GM21526 (cell line): ENCODE data around the gene USF2.

ENCODE experiments used
- ATAC-seq: cut with Tn5 transposase; IDR thresholded peaks from one replicate; pipeline ENCODE4 v1.9.1; 2021; ENCODE audit warnings: moderate library complexity; ENCODE audit not compliant: unreplicated experiment, low FRiP score

USF2 gene

DNA sequence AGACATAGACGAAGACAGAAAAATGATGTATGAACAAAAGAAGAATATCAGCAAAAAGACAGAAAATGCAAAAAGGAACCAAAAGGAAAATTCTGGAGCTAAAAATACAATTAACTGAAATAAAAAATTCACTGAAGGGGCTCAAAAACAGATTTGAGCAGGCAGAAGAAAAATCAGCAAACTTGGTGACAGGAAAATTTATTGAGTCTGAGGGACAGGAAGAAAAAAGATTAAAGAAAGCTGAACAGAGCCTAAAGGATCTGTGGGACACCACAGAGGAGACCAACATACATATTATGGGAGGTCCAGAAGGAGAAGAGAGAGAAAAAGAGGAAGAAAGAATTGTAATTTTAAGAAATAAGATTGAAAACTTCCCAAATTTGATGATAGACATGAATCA is 27.3 kb upstream of the USF2 start:
- no peak for ATAC-seq

DNA sequence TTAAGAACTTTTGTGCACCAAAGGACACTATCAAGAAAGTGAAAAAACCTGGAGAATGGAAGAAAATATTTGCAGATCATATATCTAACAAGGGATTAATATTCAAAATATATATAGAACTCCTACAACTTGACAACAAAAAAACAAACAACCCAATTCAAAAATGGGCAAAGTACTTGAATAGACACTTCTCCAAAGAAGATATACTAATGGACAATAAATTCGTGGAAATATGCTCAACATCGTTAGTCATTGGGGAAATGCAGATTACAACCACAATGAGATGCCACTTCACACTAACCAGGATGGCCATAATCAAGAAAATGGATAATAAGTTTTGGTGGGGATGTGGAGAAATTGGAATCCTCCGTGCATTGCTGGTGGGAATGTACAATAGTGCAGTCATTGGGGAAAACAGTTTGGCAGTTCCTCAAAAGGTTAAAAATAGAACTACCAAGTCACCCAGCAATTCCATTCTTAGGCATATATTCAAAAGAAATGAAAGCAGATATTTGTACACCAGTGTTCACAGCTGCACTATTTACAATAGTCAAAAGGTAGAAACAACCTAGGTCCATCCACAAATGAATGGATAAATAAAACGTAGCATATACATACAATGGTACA is 22.2 kb upstream of the USF2 start:
- ATAC-seq = no peak

DNA sequence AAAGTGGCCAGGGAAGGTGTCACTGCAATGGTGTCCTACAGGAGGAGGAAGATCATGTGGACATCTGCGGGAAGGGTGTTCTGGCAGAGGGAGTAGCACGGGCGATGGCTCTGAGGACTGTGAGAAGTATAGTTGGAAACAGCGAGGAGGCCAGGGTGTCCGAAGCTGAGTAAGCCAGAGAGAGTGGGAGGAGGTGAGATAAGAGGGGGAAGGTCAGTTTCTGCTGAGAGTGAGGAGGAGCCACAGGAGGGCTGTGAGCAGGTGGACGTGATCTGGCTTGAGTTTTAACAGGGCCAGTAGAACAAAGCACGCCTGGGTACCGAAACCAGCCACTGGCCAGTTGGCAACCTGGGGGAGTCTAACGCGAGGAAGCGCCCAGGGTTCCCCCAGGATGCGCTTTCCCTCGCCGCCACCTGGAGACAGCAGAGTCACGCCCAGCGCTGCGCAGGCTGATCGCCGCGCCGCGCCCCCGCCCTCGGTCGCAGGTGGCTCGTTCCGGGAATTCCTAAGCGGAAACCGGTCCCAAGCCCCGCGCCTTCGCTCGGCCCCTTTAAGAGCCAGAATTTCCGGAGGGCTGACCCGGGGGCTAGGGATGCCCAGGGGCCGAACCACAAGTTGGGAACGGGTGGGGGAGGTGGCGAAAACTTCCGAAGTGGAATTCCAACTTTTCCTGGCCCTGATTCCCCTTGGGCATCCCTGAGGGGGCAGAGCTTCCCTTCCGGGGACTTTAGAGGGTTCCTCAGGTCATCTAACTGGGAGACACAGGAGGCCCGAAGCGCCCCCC is 21.0 kb upstream of the USF2 start:
- ATAC-seq = no peak

DNA sequence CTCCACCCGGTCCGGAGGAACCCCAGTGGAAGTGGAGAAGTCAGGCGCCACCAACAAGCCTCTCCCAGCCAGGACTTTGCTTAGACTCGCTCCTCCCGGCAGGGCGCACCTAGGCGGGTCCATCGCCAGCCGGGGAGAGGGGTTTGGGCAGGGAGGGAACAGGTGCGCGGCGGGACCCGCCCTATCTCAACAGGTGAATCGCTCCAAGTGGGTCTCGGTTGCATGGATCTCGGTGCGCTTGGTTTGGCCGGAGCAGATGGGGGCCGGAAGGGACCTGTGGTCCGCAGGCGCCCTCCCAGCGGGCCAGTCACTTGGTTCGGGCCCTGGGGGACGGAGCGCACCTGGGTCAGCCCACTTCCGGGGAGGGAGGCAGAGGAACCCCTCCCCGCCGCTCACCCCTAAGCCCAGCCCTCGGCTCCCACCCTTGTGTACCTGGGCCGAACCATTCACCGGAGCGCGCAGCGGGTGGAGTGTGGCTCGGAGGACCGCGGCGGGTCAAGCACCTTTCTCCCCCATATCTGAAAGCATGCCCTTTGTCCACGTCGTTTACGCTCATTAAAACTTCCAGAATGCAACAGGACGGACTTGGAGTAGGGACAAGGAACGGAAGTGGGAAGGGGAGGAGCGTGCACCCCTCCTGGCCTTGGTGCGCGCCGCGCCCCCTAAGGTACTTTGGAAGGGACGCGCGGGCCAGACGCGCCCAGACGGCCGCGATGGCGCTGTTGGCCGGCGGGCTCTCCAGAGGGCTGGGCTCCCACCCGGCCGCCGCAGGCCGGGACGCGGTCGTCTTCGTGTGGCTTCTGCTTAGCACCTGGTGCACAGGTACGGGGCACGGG is 20.2 kb upstream of the USF2 start, which contains the start of gene LSR:
LSR (plus strand) TSS at position 693 of the 836 bp plus-strand sequence; CDS start at position 714, 21 bp downstream.
- ATAC-seq = peak; percentile 76

DNA sequence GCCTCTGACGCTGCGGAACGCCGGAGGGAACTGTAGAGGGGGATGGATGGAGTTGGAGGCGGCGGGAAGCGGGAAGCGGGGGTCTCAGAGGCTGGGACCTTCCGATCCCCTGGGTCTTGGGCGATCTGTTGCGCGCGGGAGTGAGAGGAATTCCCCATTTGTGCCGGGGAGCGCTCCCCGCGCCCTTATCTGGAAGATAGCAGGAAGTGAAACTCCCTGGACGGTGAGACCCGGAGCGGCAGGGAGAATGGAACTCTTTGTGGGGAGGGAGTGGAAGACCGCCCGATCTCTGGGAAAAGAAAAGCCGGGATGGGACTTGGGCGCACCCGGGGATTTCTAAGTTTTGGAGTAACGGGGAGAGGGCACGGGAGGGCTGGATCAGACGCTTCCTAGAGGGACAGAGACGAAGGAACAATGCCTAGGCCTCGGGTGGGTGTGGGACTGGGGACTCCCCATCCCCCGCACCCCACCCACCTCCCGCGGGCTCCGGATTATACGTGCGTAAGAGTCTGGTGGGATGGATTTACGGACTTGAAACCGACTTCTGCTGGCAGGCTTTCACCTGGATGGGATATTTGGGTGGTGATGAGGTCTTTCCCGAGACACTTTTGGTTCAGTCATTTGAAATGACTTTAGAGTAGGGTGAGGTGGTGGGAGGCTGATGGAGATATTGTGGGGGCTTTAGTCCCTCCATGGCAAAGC is 19.5 kb upstream of the USF2 start:
- no peak for ATAC-seq

DNA sequence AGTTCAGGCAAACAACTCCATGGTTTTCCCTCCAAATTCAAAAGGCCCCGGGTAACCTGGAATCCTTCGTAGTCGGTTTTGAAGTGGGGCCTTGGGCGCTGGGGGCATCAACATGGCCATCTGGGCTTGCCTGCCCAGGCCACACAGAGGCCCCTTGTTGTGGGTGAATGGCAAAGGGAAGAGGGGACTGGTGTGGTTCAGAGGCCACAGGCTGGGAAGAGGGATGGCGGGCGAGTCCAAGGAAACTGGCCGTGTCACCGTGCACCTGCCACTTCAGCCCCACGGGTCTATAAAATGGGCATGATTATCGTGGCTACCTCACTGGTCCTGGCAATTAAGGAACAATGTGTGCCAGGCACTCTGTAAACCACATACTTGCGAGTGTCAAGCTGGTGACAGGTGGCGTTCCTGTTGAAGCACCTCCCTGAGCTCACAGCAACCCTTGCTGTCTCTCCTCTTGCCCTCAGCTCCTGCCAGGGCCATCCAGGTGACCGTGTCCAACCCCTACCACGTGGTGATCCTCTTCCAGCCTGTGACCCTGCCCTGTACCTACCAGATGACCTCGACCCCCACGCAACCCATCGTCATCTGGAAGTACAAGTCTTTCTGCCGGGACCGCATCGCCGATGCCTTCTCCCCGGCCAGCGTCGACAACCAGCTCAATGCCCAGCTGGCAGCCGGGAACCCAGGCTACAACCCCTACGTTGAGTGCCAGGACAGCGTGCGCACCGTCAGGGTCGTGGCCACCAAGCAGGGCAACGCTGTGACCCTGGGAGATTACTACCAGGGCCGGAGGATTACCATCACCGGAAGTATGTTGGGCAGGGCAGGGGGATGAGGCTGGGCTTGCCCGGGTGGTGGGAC is 18.7 kb upstream of the USF2 start:
- ATAC-seq = no peak

DNA sequence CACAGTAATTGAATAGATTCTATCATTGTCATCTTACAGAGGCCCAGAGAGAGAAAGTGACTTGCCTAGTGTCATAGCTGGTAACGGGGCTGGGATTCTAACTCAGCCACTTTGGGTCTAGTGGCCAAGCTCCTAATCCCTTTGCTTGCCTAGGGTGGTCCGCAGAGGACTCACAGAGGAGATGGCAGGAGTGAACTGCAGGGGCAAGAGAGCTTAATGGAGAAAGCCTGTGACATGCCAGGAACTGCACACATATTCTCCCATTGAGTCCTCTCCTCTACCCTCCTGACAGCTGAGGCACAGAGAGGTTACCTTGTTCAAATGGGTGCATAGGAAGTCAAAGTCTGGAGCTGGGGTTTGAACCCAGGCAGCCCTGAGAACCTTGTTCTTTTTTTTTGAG is 17.3 kb upstream of the USF2 start:
- no peak for ATAC-seq

DNA sequence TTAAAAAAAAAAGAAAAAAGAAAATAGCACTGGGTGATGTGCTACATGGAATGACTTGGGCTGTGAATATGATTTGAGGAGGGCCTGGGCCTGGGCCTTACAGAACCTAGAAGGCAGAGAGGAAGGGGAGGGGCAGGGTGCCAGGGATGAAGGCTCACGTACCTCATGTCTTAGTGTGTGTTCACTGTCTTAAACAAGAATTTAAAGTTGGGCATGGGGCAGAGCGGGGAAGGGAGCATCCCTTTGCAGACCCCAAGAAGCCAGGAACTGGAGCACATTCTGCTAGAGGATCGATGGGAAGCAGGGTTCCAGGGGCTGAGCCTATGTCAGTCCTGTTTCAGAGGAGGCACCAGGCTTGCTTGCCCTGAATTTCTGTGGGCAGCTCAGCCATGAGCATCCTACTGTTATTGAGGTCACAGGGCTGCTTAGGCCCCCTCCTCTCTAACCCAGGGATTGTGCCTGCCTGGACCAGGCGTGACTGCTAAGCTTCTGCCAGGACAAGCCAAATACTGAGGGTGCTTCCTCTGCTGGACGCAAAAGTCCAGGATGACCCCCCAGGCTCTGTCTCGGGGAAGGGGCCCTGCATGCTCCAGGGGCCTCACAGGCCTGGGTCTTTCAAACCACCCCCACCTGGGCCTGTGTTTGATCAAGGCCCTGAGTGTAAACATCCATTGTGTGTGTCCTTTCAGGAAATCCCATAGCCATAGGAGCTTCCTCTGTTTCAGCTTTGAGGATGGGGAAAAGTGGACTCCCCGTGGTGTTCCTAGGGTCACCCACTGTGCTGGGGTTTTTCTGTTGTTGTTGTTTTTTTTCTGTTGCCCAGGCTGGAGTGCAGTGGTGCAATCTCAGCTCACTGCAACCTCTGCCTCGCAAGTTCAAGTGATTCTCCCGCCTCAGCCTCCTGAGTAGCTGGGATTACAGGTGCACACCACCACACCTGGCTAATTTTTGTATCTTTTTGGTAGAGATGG is 15.2 kb upstream of the USF2 start:
- ATAC-seq = no peak

DNA sequence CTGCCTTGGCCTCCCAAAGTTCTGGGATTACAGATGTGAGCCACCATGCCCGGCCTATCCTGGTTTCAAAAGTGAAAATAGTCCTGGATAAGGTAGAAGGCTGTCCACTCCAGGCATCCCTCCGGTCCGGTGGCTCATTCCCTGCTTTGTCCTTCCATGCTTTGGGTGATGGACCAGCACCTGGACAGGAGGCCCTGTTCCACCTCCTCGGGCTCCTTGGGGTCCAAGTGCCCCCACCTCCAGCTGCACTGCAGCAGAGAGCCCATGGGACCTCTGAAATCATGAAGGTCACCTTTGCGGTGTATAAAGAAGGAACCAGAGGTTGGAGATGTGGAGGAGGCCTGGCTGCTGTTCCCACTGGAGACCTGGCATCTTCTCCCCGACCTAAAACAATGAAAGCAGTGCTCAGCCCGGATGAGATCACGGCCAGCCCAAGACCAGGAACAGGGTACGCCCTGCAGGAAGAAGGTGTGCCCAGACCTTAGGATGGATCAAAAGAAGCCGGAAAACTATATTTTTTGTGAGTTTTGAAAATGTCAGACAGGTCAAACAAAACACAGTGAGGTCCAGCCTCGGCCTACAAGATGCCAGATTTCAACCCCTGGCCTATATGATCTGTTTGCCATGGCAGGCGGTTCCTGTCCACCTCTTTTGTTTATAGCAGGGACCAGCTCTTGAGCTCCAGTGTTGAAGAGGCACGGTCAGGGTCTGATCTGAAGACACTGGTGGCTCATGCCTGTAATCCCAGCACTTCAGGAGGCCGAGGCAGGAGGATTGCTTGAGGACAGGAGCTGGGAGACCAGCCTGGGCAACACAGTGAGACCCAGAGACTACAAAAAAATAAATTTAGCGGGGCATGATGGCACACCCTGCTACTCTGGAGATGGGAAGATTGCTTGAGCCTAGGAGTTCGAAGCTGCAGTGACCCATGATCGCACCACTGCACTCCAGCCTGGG is 14.1 kb upstream of the USF2 start:
- ATAC-seq = no peak

DNA sequence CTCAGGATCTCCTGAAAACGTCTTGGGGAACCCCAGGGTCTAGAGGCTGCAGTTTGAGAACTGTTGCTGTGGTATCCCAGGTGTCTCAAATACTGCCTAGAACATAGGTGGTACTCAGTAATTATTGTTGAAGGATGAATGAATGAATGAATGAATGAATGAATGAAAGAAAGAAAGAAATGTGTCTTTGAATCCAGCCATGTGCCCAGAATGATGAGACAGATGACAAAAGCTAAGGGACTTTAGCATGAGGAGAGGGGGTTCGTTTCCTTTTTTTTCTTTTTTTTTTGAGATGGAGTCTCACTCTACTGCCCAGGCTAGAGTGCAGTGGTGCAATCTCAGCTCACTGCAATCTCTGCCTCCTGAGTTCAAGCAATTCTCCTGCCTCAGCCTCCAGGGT is 12.2 kb upstream of the USF2 start:
- no peak for ATAC-seq

DNA sequence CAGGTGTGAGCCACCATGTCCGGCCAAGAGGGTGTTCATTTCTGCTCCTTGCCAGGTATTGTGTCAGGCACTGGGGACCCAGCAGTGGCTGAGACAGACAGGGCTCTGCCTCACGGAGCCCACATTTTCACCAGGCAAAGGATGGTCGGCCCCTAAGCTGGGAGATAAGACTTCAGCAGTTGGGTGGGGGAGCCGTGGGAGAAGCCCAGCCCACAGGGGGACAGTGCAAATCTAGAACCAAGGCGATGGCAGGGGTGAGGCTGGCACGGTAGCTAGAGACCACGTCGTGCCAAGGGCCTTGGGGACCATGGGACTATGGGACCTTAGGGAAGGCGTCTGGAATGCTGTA is 11.7 kb upstream of the USF2 start:
- ATAC-seq = no peak

DNA sequence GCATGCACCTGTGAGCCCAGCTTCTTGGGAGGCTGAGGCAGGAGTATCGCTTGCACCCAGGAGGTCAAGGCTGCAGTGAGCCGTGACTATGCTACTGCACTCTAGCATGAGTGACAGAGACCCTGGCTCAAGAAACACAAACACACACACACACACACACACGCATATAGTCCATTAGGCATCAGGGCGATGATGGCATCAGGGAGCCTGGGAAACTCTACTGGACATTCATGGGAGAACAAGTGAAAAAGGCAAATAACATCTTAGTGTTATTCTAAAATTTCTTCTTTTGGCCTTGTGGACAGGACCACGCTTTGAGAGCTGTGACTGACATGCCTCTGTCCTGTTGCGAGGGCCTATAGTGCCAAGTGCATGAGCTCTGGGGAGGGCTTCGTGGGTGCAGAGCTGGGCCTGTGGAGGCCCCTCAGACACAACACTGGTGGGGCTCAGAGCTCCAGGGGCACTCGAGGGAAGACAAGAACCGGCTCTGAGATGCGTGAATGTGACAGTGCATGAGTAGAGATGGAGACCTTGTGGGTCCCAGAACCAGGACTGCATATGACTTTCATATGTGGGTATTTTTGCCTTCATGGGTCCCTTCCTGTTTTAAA is 8.0 kb upstream of the USF2 start:
- ATAC-seq = no peak

DNA sequence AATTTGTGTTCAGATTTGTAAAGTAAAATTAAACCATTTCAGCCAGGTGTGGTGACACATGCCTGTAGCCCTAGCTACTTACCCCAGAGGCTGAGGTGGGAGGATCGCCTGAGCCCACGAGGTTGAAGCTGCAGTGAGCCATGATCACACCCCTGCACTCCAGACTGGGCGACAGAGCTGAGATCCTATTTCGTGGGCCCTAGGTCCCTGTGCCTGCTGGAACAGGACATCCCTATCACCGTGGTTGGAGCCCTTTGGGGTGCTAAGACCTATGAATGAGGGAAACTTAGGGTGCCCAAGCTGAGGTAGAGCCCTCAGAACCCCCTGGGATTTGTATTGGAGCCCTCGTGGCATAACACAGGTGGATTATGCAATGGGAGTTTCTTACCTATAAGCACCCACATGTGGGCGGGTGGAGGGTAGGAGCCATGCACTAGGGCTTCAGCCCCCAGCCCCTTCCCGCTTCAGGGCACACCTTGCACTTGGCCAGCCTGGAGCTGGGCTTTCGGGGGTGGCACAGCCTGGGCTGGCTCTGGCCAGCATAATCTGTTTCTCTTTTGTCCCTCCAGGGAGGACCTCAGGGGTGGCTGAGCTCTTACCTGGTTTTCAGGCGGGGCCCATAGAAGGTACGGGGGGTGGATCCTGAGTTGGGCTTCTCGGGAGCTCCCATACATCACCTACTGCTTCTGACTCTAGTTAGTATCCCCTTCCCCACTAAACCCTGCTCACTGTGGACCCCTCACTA is 7.2 kb upstream of the USF2 start:
- no peak for ATAC-seq

DNA sequence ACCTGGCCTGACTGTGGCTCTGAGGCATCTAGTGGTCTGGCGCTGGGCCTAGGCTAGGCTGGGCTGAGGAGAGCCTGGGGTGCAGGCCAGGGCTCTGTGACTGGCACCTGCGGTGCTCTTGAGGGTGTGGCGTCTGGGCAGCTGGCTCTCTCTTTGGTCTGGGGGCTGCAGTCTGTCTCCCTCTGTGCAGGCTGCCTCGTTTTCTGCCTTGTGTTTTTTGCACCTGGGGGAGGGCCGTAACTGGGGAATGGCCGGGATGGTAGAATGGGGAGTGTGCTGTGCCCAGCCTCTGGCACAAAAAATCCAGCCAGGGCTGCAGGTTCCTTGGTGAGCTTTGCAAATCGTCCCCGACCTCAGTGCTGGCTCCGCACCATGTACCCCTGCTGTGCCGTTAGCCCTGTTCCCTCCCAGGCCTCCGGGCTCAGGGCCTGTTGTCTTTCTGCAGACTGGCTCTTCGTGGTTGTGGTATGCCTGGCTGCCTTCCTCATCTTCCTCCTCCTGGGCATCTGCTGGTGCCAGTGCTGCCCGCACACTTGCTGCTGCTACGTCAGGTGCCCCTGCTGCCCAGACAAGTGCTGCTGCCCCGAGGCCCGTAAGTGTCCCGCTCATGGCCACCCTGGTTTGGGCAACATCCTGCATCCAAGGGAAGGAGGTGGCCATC is 6.5 kb upstream of the USF2 start:
- no peak for ATAC-seq

DNA sequence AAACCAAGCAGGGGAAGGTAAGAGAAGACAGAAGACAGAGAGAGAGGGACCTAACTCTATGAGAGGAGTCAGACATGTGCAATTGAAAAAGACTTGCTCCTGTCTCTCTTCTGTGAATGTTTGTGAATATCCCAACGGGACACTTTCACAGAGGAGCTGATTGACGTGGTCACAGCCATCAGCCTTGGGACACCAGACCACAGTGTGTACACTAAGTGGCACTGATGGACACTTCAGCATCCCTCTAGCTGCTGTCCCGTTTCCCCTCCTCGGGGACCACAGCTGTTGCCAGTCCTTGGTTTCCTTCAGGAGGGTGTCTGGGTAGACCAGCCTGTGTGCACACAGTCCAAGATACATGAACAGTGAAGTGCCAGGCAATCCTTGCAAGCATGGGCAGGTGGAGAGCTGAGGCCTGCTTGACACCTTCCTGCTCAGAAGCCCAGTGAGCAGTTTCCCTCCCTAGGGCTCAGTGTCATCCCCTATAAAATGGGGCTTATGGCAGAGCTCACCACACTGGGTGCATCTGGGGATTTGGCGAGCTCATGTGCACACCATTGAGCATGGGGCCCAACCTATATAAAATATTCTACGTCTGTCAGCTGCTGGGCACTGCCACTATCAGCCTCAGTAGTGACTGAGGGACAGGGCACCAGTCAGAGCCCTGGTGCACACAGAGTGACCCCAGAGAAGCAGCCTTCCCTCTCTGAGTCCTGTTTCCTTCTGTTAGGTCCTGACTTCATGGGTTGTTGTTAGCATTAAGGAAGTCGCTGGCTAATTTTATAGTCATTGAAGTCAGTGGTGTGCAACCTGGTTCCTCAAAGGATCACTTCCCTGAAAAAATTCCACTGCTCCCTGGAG is 4.3 kb upstream of the USF2 start:
- ATAC-seq = no peak
